Left lung (tissue), 10 donors: Measurements from ENCODE around the gene BACE2. TPM values are rescaled to one million over a fixed set of nuclear protein-coding genes. Genes with fewer than 3 reads are reported as not detected.
A peak's percentile ranks its signal among the peaks of the same experiment; 100 is the strongest.

Experiments used
- ATAC-seq: fragments of 200-7000 bp; cut with Tn5 transposase; one replicate; pipeline ENCODE4 v1.9.1; 2020; ENCODE audit warnings: moderate library complexity
- DNase-seq, 4 donors: peaks; one replicate each; pipeline ENCODE4 v3.0.0-alpha.2; 2013 to 2020
- H3K27ac ChIP-seq, 2 donors: fragments of 200-600 bp; sonication (generic) in 1 of 2; one replicate each; pipeline versions ENCODE4 v1.5.0 to v1.8.0; 2020 to 2021
- H3K27me3 ChIP-seq, 2 donors: fragments of 200-600 bp; sonication (generic) in 1 of 2; one replicate each; pipeline versions ENCODE4 v1.5.0 to v1.8.0; 2020 to 2021
- H3K36me3 ChIP-seq, 2 donors: fragments of 200-600 bp; sonication (generic) in 1 of 2; one replicate each; pipeline versions ENCODE4 v1.5.0 to v1.8.0; 2020 to 2021
- H3K4me1 ChIP-seq, 2 donors: fragments of 200-600 bp; one replicate each; pipeline ENCODE4 v1.8.0; 2021
- H3K4me3 ChIP-seq, 2 donors: fragments of 200-600 bp; sonication (generic) in 1 of 2; one replicate each; pipeline versions ENCODE4 v1.5.0 to v1.8.0; 2020 to 2021; ENCODE audit warnings: mild to moderate bottlenecking in 1 of 2
- H3K9me3 ChIP-seq, 2 donors: fragments of 200-600 bp; sonication (generic) in 1 of 2; one replicate each; pipeline versions ENCODE4 v1.5.0 to v1.8.0; 2020 to 2021
- CTCF ChIP-seq, 2 donors: fragments of 200-600 bp; sonication (generic) in 1 of 2; IDR thresholded peaks; one replicate each; pipeline versions ENCODE4 v1.5.0 to v1.8.0; 2021; ENCODE audit warnings: antibody characterized with exemption in 2 of 2
- intact Hi-C, 2 donors: fragments of 100-400 bp; cut with DNase I; formaldehyde crosslinking; loops; one replicate each; pipeline versions ENCODE4 v1.11.2 to v1.14.2; 2022
- polyA plus RNA-seq, 6 donors: library from polyadenylated mRNA; unstranded; fragments of 120-200 nt; gene quantifications; one replicate each; pipeline ENCODE4 v1.2.1, GENCODE V29; 2013; ENCODE audit not compliant: insufficient read length in 6 of 6
- total RNA-seq, 2 donors: library from RNA; stranded (reverse); fragmentation: NEBNext Ultra II Directional; extraction: Animal tissue kit (Norgen Biotek cat#: 25700); gene quantifications; one replicate each; pipeline ENCODE4 v1.2.1, GENCODE V29; 2021
- donor health status: DM: no; HTN: yes; CAD: no.
- donor health status: DM: no; HTN: no; CAD: no.

BACE2 gene
- total and polyA plus RNA-seq, 8 donors, result 29.2 to 44.6 (median 35.0) TPM

GRCh38 chr21:41290106-41290799 is 122.3 kb downstream of the BACE2 start:
- no peaks in the 10 kb centered on the region for H3K4me1 ChIP-seq
- no peaks in the 10 kb centered on the region for H3K36me3 ChIP-seq
- no peak overlapping the region for H3K4me3 ChIP-seq
- DNase-seq (no peak), ATAC-seq (no peak)
- H3K27ac ChIP-seq, result no peak overlapping the region
- peaks cover 8 to 36% of the 10 kb centered on the region in 2 donors for H3K27me3 ChIP-seq
- intact Hi-C loops, result no loop called here
- H3K9me3 ChIP-seq, result no peaks in the 10 kb centered on the region
- no peak for TF ChIP-seq CTCF (IDR thresholded peaks at IDR 0.05)

- Histone ChIP-seq H3K9me3 (no peaks in the 10 kb centered on the region), H3K36me3 (no peaks in the 10 kb centered on the region), H3K27me3 (peaks cover under 1 to 29% of the 10 kb centered on the region in 2 donors), H3K4me3 (no peak overlapping the region), H3K27ac (no peak overlapping the region), H3K4me1 (no peaks in the 10 kb centered on the region)
- intact Hi-C loops, result no loop called here
- TF ChIP-seq CTCF (IDR thresholded peaks at IDR 0.05), result no peak
- ATAC-seq (peak; percentile 49), DNase-seq (no peak)
These were observed 126.7 kb downstream of the BACE2 start for GRCh38 chr21:41294548-41295231.

GRCh38 chr21:41295721-41296254 is 127.8 kb downstream of the BACE2 start:
- Histone ChIP-seq H3K9me3 (no peaks in the 10 kb centered on the region), H3K4me1 (no peaks in the 10 kb centered on the region), H3K4me3 (no peak overlapping the region), H3K27ac (no peak overlapping the region), H3K36me3 (no peaks in the 10 kb centered on the region), H3K27me3 (peaks cover 0 to 18% of the 10 kb centered on the region in 2 donors)
- no peak for TF ChIP-seq CTCF (IDR thresholded peaks at IDR 0.05)
- ATAC-seq (peak; percentile 53), DNase-seq (no peak)
- intact Hi-C loops, result no loop called here

GRCh38 chr21:41302976-41303375 is 135.0 kb downstream of the BACE2 start:
- intact Hi-C loops, result no loop called here
- no peak for DNase-seq
- H3K9me3 ChIP-seq, result peaks cover 0 to 5% of the 10 kb centered on the region in 2 donors
- H3K27me3 ChIP-seq, result peaks cover 0 to 4% of the 10 kb centered on the region in 2 donors
- H3K36me3 ChIP-seq, result no peaks in the 10 kb centered on the region
- ATAC-seq, result no peak
- H3K27ac ChIP-seq, result no peak overlapping the region
- no peaks in the 10 kb centered on the region for H3K4me1 ChIP-seq
- no peak overlapping the region for H3K4me3 ChIP-seq
- TF ChIP-seq CTCF (IDR thresholded peaks at IDR 0.05), result no peak

DNA sequence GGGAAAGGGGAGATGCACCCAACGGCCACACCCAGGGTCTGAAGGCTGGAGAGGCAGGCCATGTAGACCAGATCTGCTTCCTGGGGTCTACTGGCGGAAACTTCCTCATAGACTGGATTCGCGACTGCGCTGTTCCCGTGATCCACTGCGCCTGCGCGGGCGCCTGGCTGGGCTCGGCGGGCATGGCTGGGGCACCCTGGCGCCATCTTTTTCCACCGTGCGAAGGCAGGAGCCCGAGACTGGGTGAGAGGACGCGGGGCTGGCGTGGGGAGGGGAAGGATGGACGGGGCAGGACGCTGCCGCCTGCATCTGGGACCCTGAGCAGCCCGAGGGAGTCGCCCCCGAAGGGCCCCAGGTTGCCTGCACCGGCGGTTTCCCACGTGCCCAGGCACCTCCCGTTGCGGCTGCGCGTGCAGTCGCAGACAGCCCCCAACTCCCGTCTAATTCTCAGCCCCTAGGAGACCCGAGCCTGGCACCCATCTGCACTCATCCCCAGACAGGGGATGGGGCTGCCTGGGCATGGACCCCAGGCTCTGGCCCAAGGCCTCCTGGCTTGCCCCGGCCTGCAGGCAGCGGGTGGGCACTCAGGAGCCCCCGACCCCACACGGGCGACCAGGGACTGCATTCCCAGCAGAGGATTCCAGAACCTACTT is 136.2 kb downstream of the BACE2 start:
- no peak overlapping the region for H3K4me3 ChIP-seq
- TF ChIP-seq CTCF (IDR thresholded peaks at IDR 0.05), result no peak
- intact Hi-C loops, result no loop called here
- H3K27me3 ChIP-seq, result peaks cover 0 to 4% of the 10 kb centered on the region in 2 donors
- ATAC-seq, result no peak
- no peak for DNase-seq
- no peak overlapping the region for H3K27ac ChIP-seq
- H3K9me3 ChIP-seq, result peaks cover 0 to 5% of the 10 kb centered on the region in 2 donors
- no peaks in the 10 kb centered on the region for H3K36me3 ChIP-seq
- H3K4me1 ChIP-seq, result no peaks in the 10 kb centered on the region
